GM23338 (cell line): ENCODE results near the gene AIG1. TPM values are rescaled to one million over a fixed set of nuclear protein-coding genes. Genes with fewer than 3 reads are reported as not detected.

ENCODE experiments used
- ATAC-seq: fragments of 200-7000 bp; cut with Tn5 transposase; 3 replicates; pipeline ENCODE4 v1.9.1; 2020
- DNase-seq: peaks from one replicate; pipeline ENCODE4 v3.0.0-alpha.2; 2015; ENCODE audit warnings: low spot score
- H2AFZ ChIP-seq: fragments of 200-600 bp; sonication (generic); 2 replicates; pipeline ENCODE4 v1.8.0; 2016; ENCODE audit warnings: antibody characterized with exemption, mild to moderate bottlenecking, moderate library complexity
- H3F3A ChIP-seq: fragments of 200-600 bp; sonication (generic); replicated peaks from 2 replicates; pipeline ENCODE4 v1.8.0; 2017; ENCODE audit warnings: antibody characterized with exemption, mixed run types, low read depth
- H3K27ac ChIP-seq: fragments of 200-600 bp; sonication (generic); 2 replicates; pipeline ENCODE4 v1.6.1; 2016; ENCODE audit warnings: low read depth
- H3K27me3 ChIP-seq: fragments of 200-600 bp; sonication (generic); 2 replicates; pipeline ENCODE4 v1.8.0; 2016; ENCODE audit warnings: mild to moderate bottlenecking, mixed run types, moderate library complexity; ENCODE audit not compliant: insufficient read depth
- H3K36me3 ChIP-seq: fragments of 200-600 bp; sonication (generic); 2 replicates; pipeline ENCODE4 v1.8.0; 2016; ENCODE audit warnings: mild to moderate bottlenecking; ENCODE audit not compliant: insufficient read depth
- H3K4me1 ChIP-seq: fragments of 200-600 bp; sonication (generic); 2 replicates; pipeline ENCODE4 v1.8.0; 2016; ENCODE audit warnings: mild to moderate bottlenecking, moderate library complexity; ENCODE audit not compliant: insufficient read depth
- H3K4me2 ChIP-seq: fragments of 200-600 bp; sonication (generic); 2 replicates; pipeline ENCODE4 v1.7.1; 2017; ENCODE audit warnings: mixed run types
- H3K4me3 ChIP-seq: fragments of 200-600 bp; sonication (generic); 2 replicates; pipeline ENCODE4 v1.6.1; 2016; ENCODE audit warnings: mixed run types
- H3K79me2 ChIP-seq: fragments of 200-600 bp; sonication (generic); replicated peaks from 2 replicates; pipeline ENCODE4 v1.8.0; 2017; ENCODE audit warnings: mild to moderate bottlenecking; ENCODE audit not compliant: insufficient read depth
- H3K9me2 ChIP-seq: fragments of 200-600 bp; sonication (generic); 2 replicates; pipeline ENCODE4 v1.8.0; 2017; ENCODE audit not compliant: insufficient read depth
- H4K20me1 ChIP-seq: fragments of 200-600 bp; sonication (generic); replicated peaks from 2 replicates; pipeline ENCODE4 v1.8.0; 2017; ENCODE audit warnings: mild to moderate bottlenecking; ENCODE audit not compliant: insufficient read depth
- H3K27ac Mint-ChIP-seq: 2 replicates; pipeline ENCODE4 v1.8.0; 2020; ENCODE audit warnings: inconsistent platforms, mild to moderate bottlenecking, moderate library complexity, mixed read lengths
- H3K27me3 Mint-ChIP-seq: 3 replicates; pipeline ENCODE4 v1.8.0; 2022; ENCODE audit warnings: low read depth, mild to moderate bottlenecking, moderate library complexity, mixed read lengths, inconsistent platforms; ENCODE audit not compliant: insufficient read depth, poor library complexity
- H3K36me3 Mint-ChIP-seq: 3 replicates; pipeline ENCODE4 v1.8.0; 2021; ENCODE audit warnings: low read depth, mild to moderate bottlenecking, inconsistent platforms, moderate library complexity, mixed read lengths
- H3K4me1 Mint-ChIP-seq: 3 replicates; pipeline ENCODE4 v1.8.0; 2020; ENCODE audit warnings: mild to moderate bottlenecking, inconsistent platforms, mixed read lengths
- H3K4me3 Mint-ChIP-seq: 3 replicates; pipeline ENCODE4 v1.8.0; 2021; ENCODE audit warnings: moderate library complexity, mild to moderate bottlenecking, inconsistent platforms, mixed read lengths
- H3K9me3 Mint-ChIP-seq: 3 replicates; pipeline ENCODE4 v1.8.0; 2020; ENCODE audit warnings: moderate library complexity, mild to moderate bottlenecking, inconsistent platforms, mixed read lengths
- CREB1 ChIP-seq: fragments of 250-450 bp; sonication (Bioruptor Pico); IDR thresholded peaks from 2 replicates; pipeline ENCODE4 v1.5.0; 2020; ENCODE audit warnings: low read depth, mild to moderate bottlenecking, moderate library complexity
- ETS1 ChIP-seq: IDR thresholded peaks from 2 replicates; pipeline ENCODE4 v1.6.1; 2016; ENCODE audit warnings: antibody characterized with exemption
- EZH2 ChIP-seq: fragments of 200-600 bp; sonication (generic); IDR thresholded peaks from one replicate; pipeline ENCODE4 v1.8.0; 2017; ENCODE audit warnings: antibody characterized with exemption, mild to moderate bottlenecking, low read depth; ENCODE audit not compliant: unreplicated experiment
- EZH2phosphoT487 ChIP-seq: fragments of 200-600 bp; sonication (generic); IDR thresholded peaks from one replicate; pipeline ENCODE4 v1.8.1; 2018; ENCODE audit warnings: antibody characterized with exemption; ENCODE audit not compliant: unreplicated experiment
- JUNB ChIP-seq: IDR thresholded peaks from one replicate; pipeline ENCODE4 v1.6.1; 2016; ENCODE audit warnings: antibody characterized with exemption; ENCODE audit not compliant: unreplicated experiment
- NANOG ChIP-seq: IDR thresholded peaks from 2 replicates; pipeline ENCODE4 v1.6.1; 2016; ENCODE audit warnings: antibody characterized with exemption, borderline replicate concordance
- POLR2AphosphoS5 ChIP-seq: IDR thresholded peaks from 2 replicates; pipeline ENCODE4 v1.6.1; 2016; ENCODE audit warnings: antibody characterized with exemption, low read depth
- STAT1 ChIP-seq: IDR thresholded peaks from one replicate; pipeline ENCODE4 v1.6.1; 2016; ENCODE audit warnings: antibody characterized with exemption; ENCODE audit not compliant: unreplicated experiment
- ZNF114 ChIP-seq: fragments of 250-450 bp; sonication (Bioruptor Pico); IDR thresholded peaks from 2 replicates; pipeline ENCODE4 v1.5.0; 2020; ENCODE audit warnings: mild to moderate bottlenecking, moderate library complexity
- ZNF331 ChIP-seq: fragments of 250-450 bp; sonication (Bioruptor Pico); IDR thresholded peaks from 2 replicates; pipeline ENCODE4 v1.5.0; 2020; ENCODE audit warnings: low read depth, mild to moderate bottlenecking, moderate library complexity
- ZNF462 ChIP-seq: fragments of 250-450 bp; sonication (Bioruptor Pico); IDR thresholded peaks from 2 replicates; pipeline ENCODE4 v1.5.0; 2020; ENCODE audit warnings: mild to moderate bottlenecking, moderate library complexity
- polyA plus RNA-seq: library from polyadenylated mRNA; unstranded; fragments of >200 nt; fragmentation: Nextera tagmentation; extraction: Ambion mirVana; gene quantifications from 2 replicates; pipeline ENCODE4 v1.2.1, GENCODE V29; 2016
- total RNA-seq: library from RNA; depleted of rRNA; stranded (reverse); fragments of >200 nt; shearing (Covaris generic); gene quantifications from 2 replicates; pipeline ENCODE4 v1.2.3, GENCODE V29; 2014
- TF ChIP-seq, protein P1 (sequence below): IDR thresholded peaks from one replicate; pipeline ENCODE4 v1.6.1; 2018; ENCODE audit warnings: antibody characterized with exemption; ENCODE audit not compliant: unreplicated experiment
- TF ChIP-seq, protein P2 (sequence below), 2 experiments: fragments of 200-600 bp in 1 of 2; sonication (generic) in 1 of 2; conservative IDR thresholded peaks; 2 replicates each; pipeline versions ENCODE4 v1.5.1 to v1.6.1; 2016 to 2017; ENCODE audit warnings: antibody characterized with exemption in 2 of 2, low read depth in 2 of 2, mild to moderate bottlenecking in 2 of 2, moderate library complexity in 1 of 2

The AIG1 gene
- total and polyA plus RNA-seq, 2 experiments from 2014 or later = 65.2 to 88.4 TPM

GRCh38 chr6:143294265-143294860, 233.7 kb downstream of the AIG1 start:
- H3K4me1 Mint-ChIP-seq = peaks cover 7% of the 10 kb centered on the region
- no peak for DNase-seq
- Histone ChIP-seq H3K36me3 (no peaks in the 10 kb centered on the region), H3K4me3 (no peak overlapping the region), H3K27me3 (no peaks in the 10 kb centered on the region), H2AFZ (no peak overlapping the region), H3F3A (no peaks in the 10 kb centered on the region), H3K4me2 (no peak overlapping the region), H3K4me1 (peaks cover 6% of the 10 kb centered on the region; the same call in 1 of the 2 replicates), H3K9me2 (peaks cover 18% of the 10 kb centered on the region), H4K20me1 (no peaks in the 10 kb centered on the region), H3K79me2 (no peaks in the 10 kb centered on the region), H3K27ac (no peak overlapping the region)
- no peak overlapping the region for H3K4me3 Mint-ChIP-seq
- H3K36me3 Mint-ChIP-seq = peaks cover 10% of the 10 kb centered on the region; the same call in 1 of the 3 replicates
- H3K27ac Mint-ChIP-seq = no peak overlapping the region
- no peak for TF ChIP-seq CREB1 (CRISPR knock-in tag)
- TF ChIP-seq, protein P1, sequence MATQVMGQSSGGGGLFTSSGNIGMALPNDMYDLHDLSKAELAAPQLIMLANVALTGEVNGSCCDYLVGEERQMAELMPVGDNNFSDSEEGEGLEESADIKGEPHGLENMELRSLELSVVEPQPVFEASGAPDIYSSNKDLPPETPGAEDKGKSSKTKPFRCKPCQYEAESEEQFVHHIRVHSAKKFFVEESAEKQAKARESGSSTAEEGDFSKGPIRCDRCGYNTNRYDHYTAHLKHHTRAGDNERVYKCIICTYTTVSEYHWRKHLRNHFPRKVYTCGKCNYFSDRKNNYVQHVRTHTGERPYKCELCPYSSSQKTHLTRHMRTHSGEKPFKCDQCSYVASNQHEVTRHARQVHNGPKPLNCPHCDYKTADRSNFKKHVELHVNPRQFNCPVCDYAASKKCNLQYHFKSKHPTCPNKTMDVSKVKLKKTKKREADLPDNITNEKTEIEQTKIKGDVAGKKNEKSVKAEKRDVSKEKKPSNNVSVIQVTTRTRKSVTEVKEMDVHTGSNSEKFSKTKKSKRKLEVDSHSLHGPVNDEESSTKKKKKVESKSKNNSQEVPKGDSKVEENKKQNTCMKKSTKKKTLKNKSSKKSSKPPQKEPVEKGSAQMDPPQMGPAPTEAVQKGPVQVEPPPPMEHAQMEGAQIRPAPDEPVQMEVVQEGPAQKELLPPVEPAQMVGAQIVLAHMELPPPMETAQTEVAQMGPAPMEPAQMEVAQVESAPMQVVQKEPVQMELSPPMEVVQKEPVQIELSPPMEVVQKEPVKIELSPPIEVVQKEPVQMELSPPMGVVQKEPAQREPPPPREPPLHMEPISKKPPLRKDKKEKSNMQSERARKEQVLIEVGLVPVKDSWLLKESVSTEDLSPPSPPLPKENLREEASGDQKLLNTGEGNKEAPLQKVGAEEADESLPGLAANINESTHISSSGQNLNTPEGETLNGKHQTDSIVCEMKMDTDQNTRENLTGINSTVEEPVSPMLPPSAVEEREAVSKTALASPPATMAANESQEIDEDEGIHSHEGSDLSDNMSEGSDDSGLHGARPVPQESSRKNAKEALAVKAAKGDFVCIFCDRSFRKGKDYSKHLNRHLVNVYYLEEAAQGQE = no peak
- no peak for TF ChIP-seq ZNF462
- no peak for TF ChIP-seq ZNF331 (CRISPR knock-in tag)
- TF ChIP-seq POLR2AphosphoS5 = no peak
- TF ChIP-seq EZH2phosphoT487 = no peak
- no peak for TF ChIP-seq JUNB
- no peak for TF ChIP-seq EZH2
- no peak for TF ChIP-seq ZNF114
- TF ChIP-seq STAT1 = no peak
- TF ChIP-seq NANOG = no peak
- TF ChIP-seq, protein P2, sequence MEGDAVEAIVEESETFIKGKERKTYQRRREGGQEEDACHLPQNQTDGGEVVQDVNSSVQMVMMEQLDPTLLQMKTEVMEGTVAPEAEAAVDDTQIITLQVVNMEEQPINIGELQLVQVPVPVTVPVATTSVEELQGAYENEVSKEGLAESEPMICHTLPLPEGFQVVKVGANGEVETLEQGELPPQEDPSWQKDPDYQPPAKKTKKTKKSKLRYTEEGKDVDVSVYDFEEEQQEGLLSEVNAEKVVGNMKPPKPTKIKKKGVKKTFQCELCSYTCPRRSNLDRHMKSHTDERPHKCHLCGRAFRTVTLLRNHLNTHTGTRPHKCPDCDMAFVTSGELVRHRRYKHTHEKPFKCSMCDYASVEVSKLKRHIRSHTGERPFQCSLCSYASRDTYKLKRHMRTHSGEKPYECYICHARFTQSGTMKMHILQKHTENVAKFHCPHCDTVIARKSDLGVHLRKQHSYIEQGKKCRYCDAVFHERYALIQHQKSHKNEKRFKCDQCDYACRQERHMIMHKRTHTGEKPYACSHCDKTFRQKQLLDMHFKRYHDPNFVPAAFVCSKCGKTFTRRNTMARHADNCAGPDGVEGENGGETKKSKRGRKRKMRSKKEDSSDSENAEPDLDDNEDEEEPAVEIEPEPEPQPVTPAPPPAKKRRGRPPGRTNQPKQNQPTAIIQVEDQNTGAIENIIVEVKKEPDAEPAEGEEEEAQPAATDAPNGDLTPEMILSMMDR (conservative IDR thresholded peaks at IDR 0.05; ENCODE audit: low read depth in 2 of 2) = no peak
- TF ChIP-seq ETS1 = no peak
- H3K27me3 Mint-ChIP-seq = peaks cover 2% of the 10 kb centered on the region
- ATAC-seq = no peak
- H3K9me3 Mint-ChIP-seq = no peaks in the 10 kb centered on the region
